SK-N-SH treated with all-trans-retinoic acid at 6 μM for 48 hours (cell line): ENCODE measurements around the gene GDF11.

ENCODE experiments used
- ATAC-seq: fragments of 200-7000 bp; cut with Tn5 transposase; 3 replicates; pipeline ENCODE4 v1.9.1; 2020; ENCODE audit warnings: mild to moderate bottlenecking, moderate library complexity
- ARNTL ChIP-seq: fragments of 450-650 bp; formaldehyde crosslinking; IDR thresholded peaks from 2 replicates; pipeline ENCODE4 v1.5.0; 2020; ENCODE audit warnings: low read depth, mild to moderate bottlenecking, moderate library complexity, borderline replicate concordance
- BACH2 ChIP-seq: fragments of 250-450 bp; sonication (Bioruptor Pico); IDR thresholded peaks from 2 replicates; pipeline ENCODE4 v1.9.0; 2021; ENCODE audit warnings: mild to moderate bottlenecking, borderline replicate concordance
- CREB5 ChIP-seq: fragments of 250-450 bp; sonication (Bioruptor Pico); IDR thresholded peaks from 2 replicates; pipeline ENCODE4 v1.5.1; 2020; ENCODE audit warnings: low read depth, mild to moderate bottlenecking, moderate library complexity
- CSRNP3 ChIP-seq: fragments of 250-450 bp; sonication (Bioruptor Pico); IDR thresholded peaks from 2 replicates; pipeline ENCODE4 v1.5.1; 2021; ENCODE audit warnings: mild to moderate bottlenecking, moderate library complexity
- ESRRG ChIP-seq: fragments of 250-450 bp; sonication (Bioruptor Pico); IDR thresholded peaks from 2 replicates; pipeline ENCODE4 v1.6.1; 2021; ENCODE audit warnings: mild to moderate bottlenecking
- GLIS3 ChIP-seq: fragments of 250-450 bp; sonication (Bioruptor Pico); IDR thresholded peaks from 2 replicates; pipeline ENCODE4 v1.5.0; 2020; ENCODE audit warnings: mild to moderate bottlenecking, moderate library complexity
- ISL1 ChIP-seq: fragments of 250-450 bp; sonication (Bioruptor Pico); IDR thresholded peaks from 2 replicates; pipeline ENCODE4 v2.1.2; 2022; ENCODE audit warnings: mild to moderate bottlenecking, moderate library complexity
- OSR1 ChIP-seq: fragments of 250-450 bp; sonication (Bioruptor Pico); IDR thresholded peaks from 2 replicates; pipeline ENCODE4 v1.8.0; 2022; ENCODE audit warnings: moderate library complexity, mild to moderate bottlenecking, inconsistent platforms
- PATZ1 ChIP-seq: fragments of 250-450 bp; sonication (Bioruptor Pico); IDR thresholded peaks from 2 replicates; pipeline ENCODE4 v1.8.0; 2020; ENCODE audit warnings: mild to moderate bottlenecking, moderate library complexity, borderline replicate concordance
- PPARA ChIP-seq: fragments of 250-450 bp; sonication (Bioruptor Pico); IDR thresholded peaks from 2 replicates; pipeline ENCODE4 v1.5.0; 2020; ENCODE audit warnings: mild to moderate bottlenecking, borderline replicate concordance
- RARB ChIP-seq: fragments of 250-450 bp; sonication (Bioruptor Pico); IDR thresholded peaks from 2 replicates; pipeline ENCODE4 v1.8.0; 2021; ENCODE audit warnings: mild to moderate bottlenecking, moderate library complexity
- SNAI2 ChIP-seq: fragments of 250-450 bp; sonication (Bioruptor Pico); IDR thresholded peaks from 2 replicates; pipeline ENCODE4 v1.5.0; 2020; ENCODE audit warnings: mild to moderate bottlenecking, moderate library complexity
- TCF4 ChIP-seq: fragments of 250-450 bp; sonication (Bioruptor Pico); IDR thresholded peaks from 2 replicates; pipeline ENCODE4 v1.8.0; 2021; ENCODE audit warnings: mild to moderate bottlenecking, moderate library complexity, borderline replicate concordance
- TOX ChIP-seq: fragments of 250-450 bp; sonication (Bioruptor Pico); IDR thresholded peaks from 2 replicates; pipeline ENCODE4 v1.8.0; 2021; ENCODE audit warnings: mild to moderate bottlenecking, moderate library complexity, borderline replicate concordance
- ZC3H10 ChIP-seq: fragments of 250-450 bp; sonication (Bioruptor Pico); IDR thresholded peaks from 2 replicates; pipeline ENCODE4 v1.5.1; 2021; ENCODE audit warnings: mild to moderate bottlenecking, moderate library complexity
- ZFP3 ChIP-seq: fragments of 250-450 bp; sonication (Bioruptor Pico); IDR thresholded peaks from 2 replicates; pipeline ENCODE4 v1.5.0; 2020; ENCODE audit warnings: mild to moderate bottlenecking, moderate library complexity
- ZFP30 ChIP-seq: fragments of 450-650 bp; formaldehyde crosslinking; IDR thresholded peaks from 2 replicates; pipeline ENCODE4 v1.5.0; 2022; ENCODE audit warnings: mild to moderate bottlenecking, moderate library complexity
- ZNF565 ChIP-seq: fragments of 450-650 bp; formaldehyde crosslinking; conservative IDR thresholded peaks from 2 replicates; pipeline ENCODE4 v1.5.0; 2020; ENCODE audit warnings: low read depth, mild to moderate bottlenecking, moderate library complexity
- ZNF70 ChIP-seq: fragments of 450-650 bp; formaldehyde crosslinking; IDR thresholded peaks from 2 replicates; pipeline ENCODE4 v1.5.0; 2020; ENCODE audit warnings: mild to moderate bottlenecking, moderate library complexity
- TF ChIP-seq, protein P1 (sequence below): fragments of 250-450 bp; sonication (Bioruptor Pico); IDR thresholded peaks from 2 replicates; pipeline ENCODE4 v1.8.0; 2021; ENCODE audit warnings: low read depth, mild to moderate bottlenecking, moderate library complexity, borderline replicate concordance
- TF ChIP-seq, protein P2 (sequence below): fragments of 250-450 bp; sonication (Bioruptor Pico); IDR thresholded peaks from 2 replicates; pipeline ENCODE4 v1.5.0; 2020; ENCODE audit warnings: mild to moderate bottlenecking, moderate library complexity

Gene GDF11

GRCh38 chr12:55706568-55707218 lies 36.2 kb upstream of the GDF11 start:
- no peak for ATAC-seq
- TF ChIP-seq PPARA = no peak
- TF ChIP-seq ZFP3 (CRISPR knock-in tag) = no peak
- TF ChIP-seq ISL1 (CRISPR knock-in tag) = no peak
- no peak for TF ChIP-seq GLIS3 (CRISPR knock-in tag)
- no peak for TF ChIP-seq TOX (CRISPR knock-in tag)
- TF ChIP-seq ZNF70 (CRISPR knock-in tag) = no peak
- TF ChIP-seq, protein P1, sequence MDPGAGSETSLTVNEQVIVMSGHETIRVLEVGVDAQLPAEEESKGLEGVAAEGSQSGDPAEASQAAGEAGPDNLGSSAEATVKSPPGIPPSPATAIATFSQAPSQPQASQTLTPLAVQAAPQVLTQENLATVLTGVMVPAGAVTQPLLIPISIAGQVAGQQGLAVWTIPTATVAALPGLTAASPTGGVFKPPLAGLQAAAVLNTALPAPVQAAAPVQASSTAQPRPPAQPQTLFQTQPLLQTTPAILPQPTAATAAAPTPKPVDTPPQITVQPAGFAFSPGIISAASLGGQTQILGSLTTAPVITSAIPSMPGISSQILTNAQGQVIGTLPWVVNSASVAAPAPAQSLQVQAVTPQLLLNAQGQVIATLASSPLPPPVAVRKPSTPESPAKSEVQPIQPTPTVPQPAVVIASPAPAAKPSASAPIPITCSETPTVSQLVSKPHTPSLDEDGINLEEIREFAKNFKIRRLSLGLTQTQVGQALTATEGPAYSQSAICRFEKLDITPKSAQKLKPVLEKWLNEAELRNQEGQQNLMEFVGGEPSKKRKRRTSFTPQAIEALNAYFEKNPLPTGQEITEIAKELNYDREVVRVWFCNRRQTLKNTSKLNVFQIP (CRISPR knock-in tag) = no peak
- TF ChIP-seq ARNTL (CRISPR knock-in tag) = no peak
- TF ChIP-seq, all 23 proteins: peak for 0

- TF ChIP-seq ZFP30 (CRISPR knock-in tag) (no peak), RARB (CRISPR knock-in tag) (no peak), ZC3H10 (CRISPR knock-in tag) (no peak), ZNF565 (no peak), ESRRG (CRISPR knock-in tag) (no peak), CSRNP3 (CRISPR knock-in tag) (no peak), OSR1 (CRISPR knock-in tag) (no peak), ARNTL (CRISPR knock-in tag) (no peak), SNAI2 (CRISPR knock-in tag) (no peak)
- TF ChIP-seq, protein P1 (CRISPR knock-in tag) = no peak
- ATAC-seq = peak; percentile 38
Measured at GRCh38 chr12:55707219-55707671, 35.7 kb upstream of the GDF11 start.

GRCh38 chr12:55707841-55708694 lies 34.9 kb upstream of the GDF11 start, which contains the start of gene ITGA7:
TSS of gene ITGA7 (minus strand) at chr12:55707904. CDS start at chr12:55707682, 222 bp downstream.
- TF ChIP-seq ZNF565 = no peak
- TF ChIP-seq ZFP30 (CRISPR knock-in tag) = no peak
- no peak for TF ChIP-seq ARNTL (CRISPR knock-in tag)
- no peak for TF ChIP-seq PPARA
- TF ChIP-seq SNAI2 (CRISPR knock-in tag) = no peak
- no peak for TF ChIP-seq TCF4 (CRISPR knock-in tag)
- TF ChIP-seq CREB5 = no peak
- TF ChIP-seq CSRNP3 (CRISPR knock-in tag) = no peak
- no peak for TF ChIP-seq ISL1 (CRISPR knock-in tag)
- no peak for TF ChIP-seq BACH2
- TF ChIP-seq ZFP3 (CRISPR knock-in tag) = no peak
- TF ChIP-seq ZNF70 (CRISPR knock-in tag) = no peak
- TF ChIP-seq, protein P2, sequence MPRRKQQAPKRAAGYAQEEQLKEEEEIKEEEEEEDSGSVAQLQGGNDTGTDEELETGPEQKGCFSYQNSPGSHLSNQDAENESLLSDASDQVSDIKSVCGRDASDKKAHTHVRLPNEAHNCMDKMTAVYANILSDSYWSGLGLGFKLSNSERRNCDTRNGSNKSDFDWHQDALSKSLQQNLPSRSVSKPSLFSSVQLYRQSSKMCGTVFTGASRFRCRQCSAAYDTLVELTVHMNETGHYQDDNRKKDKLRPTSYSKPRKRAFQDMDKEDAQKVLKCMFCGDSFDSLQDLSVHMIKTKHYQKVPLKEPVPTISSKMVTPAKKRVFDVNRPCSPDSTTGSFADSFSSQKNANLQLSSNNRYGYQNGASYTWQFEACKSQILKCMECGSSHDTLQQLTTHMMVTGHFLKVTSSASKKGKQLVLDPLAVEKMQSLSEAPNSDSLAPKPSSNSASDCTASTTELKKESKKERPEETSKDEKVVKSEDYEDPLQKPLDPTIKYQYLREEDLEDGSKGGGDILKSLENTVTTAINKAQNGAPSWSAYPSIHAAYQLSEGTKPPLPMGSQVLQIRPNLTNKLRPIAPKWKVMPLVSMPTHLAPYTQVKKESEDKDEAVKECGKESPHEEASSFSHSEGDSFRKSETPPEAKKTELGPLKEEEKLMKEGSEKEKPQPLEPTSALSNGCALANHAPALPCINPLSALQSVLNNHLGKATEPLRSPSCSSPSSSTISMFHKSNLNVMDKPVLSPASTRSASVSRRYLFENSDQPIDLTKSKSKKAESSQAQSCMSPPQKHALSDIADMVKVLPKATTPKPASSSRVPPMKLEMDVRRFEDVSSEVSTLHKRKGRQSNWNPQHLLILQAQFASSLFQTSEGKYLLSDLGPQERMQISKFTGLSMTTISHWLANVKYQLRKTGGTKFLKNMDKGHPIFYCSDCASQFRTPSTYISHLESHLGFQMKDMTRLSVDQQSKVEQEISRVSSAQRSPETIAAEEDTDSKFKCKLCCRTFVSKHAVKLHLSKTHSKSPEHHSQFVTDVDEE (CRISPR knock-in tag) = no peak
- no peak for TF ChIP-seq ESRRG (CRISPR knock-in tag)
- no peak for TF ChIP-seq PATZ1 (CRISPR knock-in tag)
- no peak for TF ChIP-seq OSR1 (CRISPR knock-in tag)
- no peak for TF ChIP-seq ZC3H10 (CRISPR knock-in tag)
- ATAC-seq = peak; percentile 87
